ENCODE results near the gene RAP1GAP2.
A peak's percentile ranks its signal among the peaks of the same experiment; 100 is the strongest.
"Not testable (repeated sequence)": the region's sequence is repeated elsewhere in the genome, so short reads cannot be mapped to it uniquely, and the experiment has no call there.

Gene RAP1GAP2

DNA sequence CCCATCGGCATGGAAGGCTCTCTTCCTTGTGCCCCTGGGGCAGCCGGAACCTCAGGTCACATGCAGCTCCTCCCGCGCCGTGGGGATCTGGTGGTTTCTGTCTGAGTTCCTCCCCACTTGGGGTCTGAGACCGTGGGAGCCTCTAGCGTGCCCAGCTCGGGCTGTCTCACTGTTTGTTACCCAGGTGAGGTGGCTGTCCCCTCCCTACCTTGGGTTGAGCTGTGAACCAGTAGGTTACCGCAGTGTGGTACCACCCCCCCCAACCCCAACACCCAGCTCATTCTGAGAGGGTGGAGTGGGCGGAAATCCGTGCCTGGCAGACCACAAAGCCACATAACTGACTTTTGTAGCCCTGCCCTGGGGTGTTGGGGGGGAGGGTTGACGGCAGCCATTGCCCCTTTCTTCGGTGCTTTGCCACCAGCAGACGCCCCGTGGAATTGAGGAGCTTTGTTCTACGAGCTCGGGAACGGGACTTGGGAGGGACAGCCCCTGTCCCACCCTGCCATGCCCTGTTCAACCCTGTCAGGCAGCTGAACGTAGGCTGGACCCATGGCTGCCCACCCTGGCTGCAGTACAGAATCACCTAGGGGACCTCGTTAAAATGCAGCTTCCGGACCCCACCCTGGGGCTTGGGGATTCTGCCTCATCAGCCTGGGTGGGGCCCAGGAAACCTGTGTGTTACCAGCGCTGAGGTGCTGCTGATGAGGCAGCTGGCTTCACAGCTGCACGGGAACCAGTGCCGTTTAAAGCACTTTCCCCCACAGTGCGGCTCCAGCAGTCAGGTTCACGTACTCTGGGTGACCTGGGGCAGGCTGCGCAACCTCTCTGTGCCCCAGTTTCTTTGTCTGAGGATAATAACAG is 18.5 kb downstream of the RAP1GAP2 start:
- DNase-seq (ENCODE audit: insufficient read length, low spot score) = peak; percentile 36
- no peak for FAIRE-seq
- no peak for TF ChIP-seq POLR2A (IDR thresholded peaks at IDR 0.05; ENCODE audit: low read depth, low read length)

DNA sequence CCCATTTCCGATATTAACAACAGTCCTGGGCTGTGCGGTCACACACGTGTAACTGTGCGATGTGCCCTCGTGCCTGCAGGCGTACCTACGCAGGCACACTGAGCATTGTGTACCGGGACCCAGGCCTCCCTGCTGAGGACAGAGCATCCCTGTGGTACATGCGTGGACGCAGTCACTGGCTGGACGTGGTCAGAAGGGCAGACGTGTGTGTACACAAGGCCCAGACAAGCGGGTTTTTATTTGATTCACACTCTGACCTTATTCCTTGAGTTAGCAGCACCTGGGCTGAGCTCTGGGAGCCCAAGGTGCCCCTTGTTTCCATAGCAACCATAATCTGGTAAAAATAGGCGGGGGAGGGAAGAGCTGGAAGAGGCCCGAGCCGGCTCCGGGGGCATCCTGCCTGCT is 19.5 kb downstream of the RAP1GAP2 start:
- no peak for FAIRE-seq

DNA sequence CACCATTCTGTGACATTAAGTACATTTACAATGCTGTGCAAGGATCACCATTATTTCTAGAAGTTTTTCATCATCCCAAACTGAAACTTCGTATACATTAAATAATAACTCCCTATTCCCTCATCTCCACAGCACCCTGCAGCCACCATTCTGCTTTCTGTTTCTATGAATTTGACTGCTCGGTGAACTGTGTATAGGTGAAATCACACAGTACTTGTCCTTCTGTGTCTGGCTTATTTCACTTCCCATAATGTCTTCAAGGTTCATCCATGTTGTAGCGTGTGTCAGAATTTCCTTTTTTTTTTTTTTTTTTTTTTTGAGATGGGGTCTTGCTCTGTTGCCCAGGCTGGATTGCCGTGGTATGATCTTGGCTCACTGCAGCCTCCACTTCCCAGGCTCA is 20.4 kb downstream of the RAP1GAP2 start:
- TF ChIP-seq POLR2A (IDR thresholded peaks at IDR 0.05; ENCODE audit: low read depth, low read length) = no peak
- no peak for DNase-seq (ENCODE audit: insufficient read length, low spot score)
- FAIRE-seq = no peak

More for the DNA sequence above, 19.5 kb downstream of the RAP1GAP2 start:
- no peak for DNase-seq (ENCODE audit: insufficient read length, low spot score)
- no peak for TF ChIP-seq POLR2A (IDR thresholded peaks at IDR 0.05; ENCODE audit: low read depth, low read length)

DNA sequence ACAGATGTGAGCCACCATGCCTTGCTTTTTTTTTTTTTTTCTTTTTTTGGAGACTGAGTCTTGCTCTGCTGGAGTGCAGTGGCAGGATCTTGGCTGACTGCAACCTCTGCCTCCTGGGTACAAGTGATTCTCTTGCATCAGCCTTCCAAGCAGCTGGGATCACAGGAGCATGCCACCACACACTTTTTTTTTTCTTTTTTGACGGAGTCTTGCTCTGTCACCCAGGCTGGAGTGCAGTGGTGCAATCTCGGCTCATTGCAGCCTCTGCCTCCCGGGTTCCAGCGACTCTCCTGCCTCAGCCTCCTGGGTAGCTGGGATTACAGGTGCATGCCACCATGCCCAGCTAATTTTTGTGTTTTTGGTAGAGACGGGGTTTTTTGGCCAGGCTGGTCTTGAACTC is 23.1 kb downstream of the RAP1GAP2 start:
- not testable (repeated sequence) for FAIRE-seq; DNase-seq (ENCODE audit: insufficient read length, low spot score)

DNA sequence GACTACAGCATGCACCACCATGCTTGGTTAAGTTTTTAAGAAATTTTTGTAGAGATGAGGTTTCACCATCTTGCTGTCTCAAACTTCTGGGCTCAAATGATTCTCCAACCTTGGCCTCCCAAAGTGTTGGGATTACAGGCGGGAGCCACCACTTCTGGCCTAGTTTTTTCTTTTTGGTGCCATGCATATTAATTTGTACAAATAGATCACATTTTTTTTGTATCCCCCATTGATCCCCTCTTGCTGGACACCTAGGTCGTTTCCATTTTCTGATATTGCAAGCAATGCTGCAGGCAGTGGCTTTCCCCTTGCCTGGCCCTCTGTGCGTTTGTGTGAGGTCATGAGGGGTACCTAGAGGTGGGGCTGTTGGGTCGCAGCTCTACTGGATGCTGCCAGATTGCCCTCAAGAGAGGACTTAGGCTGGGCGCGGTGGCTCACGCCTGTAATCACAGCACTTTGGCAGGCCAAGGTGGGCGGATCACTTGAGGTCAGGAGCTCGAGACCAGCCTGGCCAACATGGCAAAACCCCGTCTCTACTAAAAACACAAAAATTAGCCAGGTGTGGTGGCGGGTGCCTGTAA is 23.8 kb downstream of the RAP1GAP2 start:
- TF ChIP-seq POLR2A (IDR thresholded peaks at IDR 0.05; ENCODE audit: low read depth, low read length) = no peak
- no peak for FAIRE-seq
- DNase-seq (ENCODE audit: insufficient read length, low spot score) = no peak

DNA sequence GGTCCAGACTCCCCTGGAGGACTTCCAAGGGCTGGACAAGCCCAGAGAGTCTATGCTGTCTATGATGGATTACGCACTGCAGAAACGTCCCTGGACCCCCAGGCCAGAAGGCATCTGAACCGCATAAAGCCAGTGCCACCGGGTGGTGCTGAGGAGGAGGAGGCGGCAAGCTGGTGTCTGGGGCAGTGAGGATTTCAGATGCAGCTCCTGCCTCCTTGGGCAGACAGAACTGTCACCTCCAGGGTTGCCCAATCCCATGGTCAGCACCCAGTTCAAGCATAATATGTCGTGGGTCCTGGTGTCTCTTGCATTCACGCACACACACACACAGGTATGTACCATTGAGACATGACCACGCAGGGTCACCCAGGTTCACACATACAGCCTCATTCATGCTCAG is 25.6 kb downstream of the RAP1GAP2 start:
- no peak for FAIRE-seq
- no peak for DNase-seq (ENCODE audit: insufficient read length, low spot score)
- TF ChIP-seq POLR2A (IDR thresholded peaks at IDR 0.05; ENCODE audit: low read depth, low read length) = no peak

DNA sequence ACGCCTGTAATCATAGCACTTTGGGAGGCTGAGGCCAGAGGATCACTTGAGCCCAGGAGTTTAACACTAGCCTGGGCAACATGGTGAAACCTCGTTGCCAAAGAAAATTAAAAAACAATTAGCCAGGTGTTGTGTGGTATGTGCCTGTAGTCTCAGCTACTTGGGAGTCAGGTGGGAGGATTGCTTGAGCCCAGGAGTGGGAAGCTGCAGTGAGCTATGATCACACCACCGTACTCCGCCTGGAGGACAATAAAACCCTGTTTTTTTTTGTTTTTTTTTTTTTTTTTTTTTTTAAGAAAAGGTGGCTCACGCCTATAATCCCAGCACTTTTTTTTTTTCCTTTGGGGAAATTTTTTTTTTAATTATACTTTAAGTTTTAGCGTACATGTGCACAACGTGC is 26.1 kb downstream of the RAP1GAP2 start:
- no peak for FAIRE-seq

DNA sequence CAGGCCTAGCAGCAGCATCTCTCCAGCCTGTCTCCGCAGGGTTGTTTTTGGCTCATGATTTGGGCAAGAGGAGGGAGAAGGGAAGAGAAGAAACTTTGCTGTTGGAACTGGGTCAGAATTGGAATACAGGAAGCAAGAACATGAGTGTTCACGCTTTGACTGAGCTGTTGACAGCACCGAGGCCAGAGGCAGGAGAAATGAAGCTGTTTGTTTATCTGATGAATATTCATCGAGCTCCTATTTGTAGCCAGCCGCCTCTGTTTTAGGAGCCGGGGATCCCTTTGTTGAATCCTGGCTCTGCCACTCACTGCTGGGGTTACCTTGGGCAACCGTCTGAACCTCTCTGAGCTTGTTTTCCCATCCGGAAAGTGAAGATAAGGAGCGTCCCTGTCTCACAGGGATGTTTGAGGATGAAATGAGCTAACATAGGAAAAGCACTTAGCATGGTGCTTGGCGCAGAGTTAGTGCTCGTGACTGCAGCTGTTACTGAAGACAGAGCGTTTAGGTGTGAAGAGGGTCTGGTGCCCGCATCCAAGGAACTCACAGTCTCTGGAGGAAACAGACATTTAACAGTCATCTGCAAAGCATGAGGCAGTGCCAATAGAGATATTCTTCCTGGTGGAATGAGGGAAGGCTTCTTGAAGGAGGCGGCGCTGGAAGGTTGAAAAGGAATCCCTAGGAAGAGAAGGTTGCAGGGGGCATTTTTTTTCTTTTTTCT is 29.2 kb downstream of the RAP1GAP2 start:
- no peak for TF ChIP-seq POLR2A (IDR thresholded peaks at IDR 0.05; ENCODE audit: low read depth, low read length)
- FAIRE-seq (no peak), DNase-seq (ENCODE audit: insufficient read length, low spot score) (no peak)

More for the DNA sequence above, 26.1 kb downstream of the RAP1GAP2 start:
- no peak for TF ChIP-seq POLR2A (IDR thresholded peaks at IDR 0.05; ENCODE audit: low read depth, low read length)
- no peak for DNase-seq (ENCODE audit: insufficient read length, low spot score)

DNA sequence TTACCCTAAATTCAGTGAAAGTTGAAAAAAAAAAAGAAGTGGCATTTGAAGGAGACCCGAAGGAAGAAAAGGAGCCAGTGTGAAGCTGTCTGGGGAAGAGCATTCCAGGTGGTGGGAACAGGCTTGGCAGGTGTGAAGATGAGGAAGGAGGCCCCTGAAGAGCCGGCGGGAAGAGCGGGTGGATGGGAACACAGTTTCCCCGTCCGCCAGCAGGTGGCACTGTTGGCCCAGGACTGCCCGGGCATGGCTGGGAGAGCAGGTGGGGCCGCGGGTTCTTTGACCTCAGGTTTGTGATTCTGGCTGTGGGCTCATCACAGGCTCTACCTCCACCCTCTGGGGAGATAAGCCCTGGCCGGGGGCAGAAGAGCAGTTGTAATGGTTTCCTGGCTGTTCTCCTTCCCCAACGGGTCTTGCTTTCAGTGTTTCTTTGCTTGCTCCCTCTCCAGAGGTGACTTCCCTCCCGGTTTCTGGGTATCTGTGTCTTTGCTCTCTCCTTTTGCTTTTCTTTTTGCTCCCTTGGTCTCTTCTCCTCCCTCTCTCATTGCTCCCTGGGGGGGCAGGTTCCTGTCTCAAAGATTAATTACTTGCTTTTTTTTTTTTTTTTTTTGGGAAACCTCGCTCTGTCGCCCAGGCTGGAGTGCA is 32.3 kb downstream of the RAP1GAP2 start:
- DNase-seq (ENCODE audit: insufficient read length, low spot score) (peak; percentile 88), FAIRE-seq (no peak)
- no peak for TF ChIP-seq POLR2A (IDR thresholded peaks at IDR 0.05; ENCODE audit: low read depth, low read length)

DNA sequence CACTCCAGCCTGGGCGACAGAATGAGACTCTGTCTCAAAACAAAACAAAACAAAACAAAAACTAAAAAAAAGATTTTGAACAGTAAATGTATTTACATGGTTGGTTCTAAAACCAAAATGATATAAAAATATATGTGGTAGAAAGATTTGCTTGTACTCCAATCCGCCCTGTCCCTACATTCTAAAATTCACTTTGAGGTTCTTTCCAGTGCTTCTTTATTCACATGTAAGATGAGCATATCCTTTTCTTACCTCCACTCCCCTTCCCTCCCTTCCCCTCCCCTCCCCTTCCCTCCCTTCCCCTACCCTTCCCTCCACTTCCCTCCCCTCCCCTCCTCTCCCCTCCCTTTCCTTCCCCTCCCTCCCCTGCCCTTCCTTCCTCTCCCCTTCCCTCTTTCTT is 34.4 kb downstream of the RAP1GAP2 start:
- DNase-seq (ENCODE audit: insufficient read length, low spot score) = no peak
- FAIRE-seq = no peak
- no peak for TF ChIP-seq POLR2A (IDR thresholded peaks at IDR 0.05; ENCODE audit: low read depth, low read length)

DNA sequence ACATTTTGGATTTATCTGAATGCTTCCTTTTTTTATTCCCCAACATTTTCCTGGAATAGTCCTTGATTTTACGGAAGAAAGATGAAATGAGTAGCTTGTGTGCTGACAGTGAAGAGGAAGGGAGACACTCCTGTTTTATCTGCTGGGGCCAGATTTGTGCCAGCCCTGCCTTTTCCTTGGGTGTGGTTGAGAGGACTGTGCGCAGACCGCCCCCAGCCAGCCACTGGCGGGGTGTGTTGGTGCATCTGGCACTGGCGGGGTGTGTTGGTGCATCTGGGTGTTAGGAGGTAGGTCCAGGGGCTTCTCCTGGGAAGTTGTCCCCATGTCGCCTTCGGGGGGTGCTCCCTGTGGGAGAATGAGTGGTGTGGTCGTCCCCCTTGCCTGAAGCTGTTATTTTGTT is 39.5 kb downstream of the RAP1GAP2 start:
- FAIRE-seq = no peak
- DNase-seq (ENCODE audit: insufficient read length, low spot score) = no peak
- TF ChIP-seq POLR2A (IDR thresholded peaks at IDR 0.05; ENCODE audit: low read depth, low read length) = no peak

DNA sequence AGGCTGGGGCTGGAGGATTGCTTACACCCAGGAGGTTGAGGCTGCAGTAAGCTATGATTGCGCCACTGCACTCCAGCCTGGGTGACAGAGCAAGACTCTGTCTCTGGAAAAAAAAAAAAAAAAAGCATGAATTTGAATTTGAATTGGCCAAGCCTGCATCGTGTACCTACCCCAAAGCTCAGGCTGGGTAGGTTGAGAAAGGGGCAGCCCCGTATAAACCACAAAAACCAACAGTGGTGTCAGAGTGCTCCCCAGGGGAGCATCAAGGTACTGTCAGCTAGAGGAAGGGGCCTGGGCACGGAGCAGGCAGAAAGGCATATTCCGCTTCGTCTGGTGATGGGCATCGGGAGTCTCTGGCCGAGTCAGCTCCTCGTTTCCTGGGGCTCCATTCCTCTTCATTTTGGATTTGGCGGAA is 40.9 kb downstream of the RAP1GAP2 start:
- DNase-seq (ENCODE audit: insufficient read length, low spot score) (no peak), FAIRE-seq (no peak)
- no peak for TF ChIP-seq POLR2A (IDR thresholded peaks at IDR 0.05; ENCODE audit: low read depth, low read length)

DNA sequence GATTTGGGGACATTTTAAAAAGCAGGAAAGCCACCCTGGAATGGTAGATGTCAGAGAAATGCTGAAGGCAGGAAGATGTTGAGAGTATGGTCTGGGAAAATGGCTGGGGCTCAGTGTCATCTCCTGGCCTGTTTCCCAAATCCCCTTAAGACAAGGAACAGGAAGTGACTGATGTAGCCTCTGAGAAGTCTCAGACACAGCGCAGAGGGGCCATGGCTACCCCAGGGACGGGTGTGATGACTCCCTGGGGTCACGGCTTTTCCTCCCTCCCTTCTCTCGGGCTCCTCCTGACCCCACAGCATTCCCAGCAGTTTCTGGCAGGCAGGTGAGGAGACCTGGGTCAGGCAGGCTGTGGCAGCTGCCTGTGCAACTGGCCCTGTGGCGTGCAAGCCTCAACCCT is 45.4 kb downstream of the RAP1GAP2 start:
- FAIRE-seq = no peak
- no peak for DNase-seq (ENCODE audit: insufficient read length, low spot score)
- no peak for TF ChIP-seq POLR2A (IDR thresholded peaks at IDR 0.05; ENCODE audit: low read depth, low read length)

DNA sequence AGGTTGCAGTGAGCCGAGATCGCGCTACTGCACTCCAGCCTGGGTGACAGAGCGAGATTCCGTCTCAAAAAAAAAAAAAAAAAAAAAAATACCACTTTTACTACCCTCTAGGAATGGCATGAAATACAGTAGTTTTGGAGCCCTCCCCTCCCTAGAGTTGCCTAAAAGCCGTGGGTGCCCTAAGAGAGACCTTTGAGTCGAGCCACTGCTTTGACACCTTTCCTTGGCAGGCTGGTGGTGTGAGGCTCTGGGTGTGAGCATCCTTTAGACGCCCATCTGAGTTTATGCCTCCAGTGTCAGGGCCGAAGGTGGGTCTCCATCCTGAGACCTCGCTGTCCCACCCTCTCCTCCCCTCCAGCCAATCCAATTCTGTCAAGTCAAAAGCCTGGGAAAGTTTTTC is 46.2 kb downstream of the RAP1GAP2 start:
- DNase-seq (ENCODE audit: insufficient read length, low spot score) (no peak), FAIRE-seq (no peak)
- no peak for TF ChIP-seq POLR2A (IDR thresholded peaks at IDR 0.05; ENCODE audit: low read depth, low read length)
